Neuron (in vitro differentiated cells): Measurements from ENCODE around the gene GPR84.

Experiments
- H2AFZ ChIP-seq: one replicate; pipeline ENCODE4 v1.6.1; 2013; ENCODE audit warnings: low read depth, mild to moderate bottlenecking, inconsistent platforms, low read length, moderate library complexity
- H3K27me3 ChIP-seq: one replicate; pipeline ENCODE4 v1.6.1; 2013; ENCODE audit warnings: low read length; ENCODE audit not compliant: insufficient read depth
- H3K36me3 ChIP-seq: one replicate; pipeline ENCODE4 v1.6.1; 2013; ENCODE audit warnings: low read length; ENCODE audit not compliant: insufficient read depth
- H3K4me1 ChIP-seq: one replicate; pipeline ENCODE4 v1.6.1; 2013; ENCODE audit warnings: low read length; ENCODE audit not compliant: insufficient read depth
- H3K4me3 ChIP-seq: 2 replicates; pipeline ENCODE4 v1.5.1; 2013; ENCODE audit warnings: mild to moderate bottlenecking, low read length, moderate library complexity
- H3K9me3 ChIP-seq: one replicate; pipeline ENCODE4 v1.6.1; 2013; ENCODE audit warnings: low read length

Gene GPR84

DNA sequence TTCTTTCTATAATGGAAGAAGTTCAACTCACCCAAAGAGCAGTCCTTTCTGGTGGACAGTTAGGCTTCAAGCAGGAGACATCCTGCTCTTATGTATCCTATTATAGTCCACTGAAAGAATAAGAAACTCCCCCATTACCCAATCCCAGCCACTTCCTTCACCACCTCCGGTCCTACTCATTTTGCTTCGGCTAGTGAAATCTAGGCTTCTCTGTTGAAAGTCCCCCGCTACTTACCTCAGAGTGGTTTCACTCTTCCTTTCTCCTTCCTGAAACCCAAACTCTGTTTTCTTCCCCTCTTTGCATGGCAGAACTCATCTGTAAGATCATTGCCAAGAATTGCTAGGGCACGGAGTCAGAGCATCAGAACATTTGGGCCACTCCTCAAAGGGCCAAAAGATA, at the start of gene GPR84:
TSS of gene GPR84 (minus strand) at position 74 of the 400 bp plus-strand sequence. CDS start 635 bp downstream, outside the sequence.
- Histone ChIP-seq H3K9me3 (no peaks in the 10 kb centered on the region), H2AFZ (no peak within 1 kb of the TSS), H3K36me3 (no peaks in the 10 kb centered on the region), H3K27me3 (no peaks in the 10 kb centered on the region), H3K4me3 (no peak within 1 kb of the TSS), H3K4me1 (peaks cover 20% of the 10 kb centered on the region)

DNA sequence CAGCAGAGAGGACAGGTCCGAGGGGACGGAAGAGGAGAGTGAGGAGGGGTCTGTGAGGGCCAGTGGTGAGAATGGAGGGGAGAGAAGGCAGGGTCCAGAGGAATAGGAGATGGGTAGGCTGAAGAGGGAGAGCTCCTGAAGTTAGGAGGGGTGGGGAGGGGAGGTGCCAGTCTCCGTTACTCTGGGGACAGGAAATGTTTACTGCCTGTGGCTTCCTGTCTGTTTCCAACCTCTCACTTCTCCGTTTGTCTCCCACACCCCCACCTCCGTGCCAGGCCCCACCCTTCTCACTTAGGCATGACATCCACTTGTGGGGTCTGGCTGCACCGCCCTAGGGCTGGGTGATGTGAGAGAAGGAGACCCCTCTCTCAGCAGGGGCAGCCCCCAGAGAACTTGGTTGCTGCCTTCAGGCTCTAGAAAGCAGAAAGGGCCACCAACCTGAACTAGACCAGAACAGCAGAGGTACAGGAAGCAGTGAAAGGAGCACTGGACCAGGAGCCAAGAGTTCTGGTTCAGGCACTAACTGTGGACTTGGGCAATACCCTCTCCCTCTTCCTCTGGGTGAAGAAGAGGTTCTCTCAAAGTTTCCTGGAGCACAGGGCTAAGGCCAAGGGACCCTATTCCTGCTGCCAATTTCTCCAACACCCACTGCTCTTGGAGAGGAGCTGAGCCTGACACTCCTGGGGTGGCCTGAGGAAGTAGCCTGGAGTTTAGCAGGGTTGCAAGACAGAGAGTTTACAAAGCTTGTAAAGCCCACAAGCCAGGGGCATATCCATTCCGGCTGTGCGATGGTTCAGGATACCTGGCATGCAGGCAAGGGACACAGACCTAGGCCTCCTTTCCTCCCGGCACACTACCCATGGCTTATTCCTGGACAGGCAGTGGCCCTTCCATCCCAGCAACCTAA, 49.3 kb upstream of the GPR84 start:
- Histone ChIP-seq H3K9me3 (no peaks in the 10 kb centered on the region), H3K4me1 (peaks cover 8% of the 10 kb centered on the region), H3K27me3 (peaks cover 9% of the 10 kb centered on the region), H3K4me3 (no peak overlapping the region), H3K36me3 (no peaks in the 10 kb centered on the region), H2AFZ (no peak overlapping the region)

DNA sequence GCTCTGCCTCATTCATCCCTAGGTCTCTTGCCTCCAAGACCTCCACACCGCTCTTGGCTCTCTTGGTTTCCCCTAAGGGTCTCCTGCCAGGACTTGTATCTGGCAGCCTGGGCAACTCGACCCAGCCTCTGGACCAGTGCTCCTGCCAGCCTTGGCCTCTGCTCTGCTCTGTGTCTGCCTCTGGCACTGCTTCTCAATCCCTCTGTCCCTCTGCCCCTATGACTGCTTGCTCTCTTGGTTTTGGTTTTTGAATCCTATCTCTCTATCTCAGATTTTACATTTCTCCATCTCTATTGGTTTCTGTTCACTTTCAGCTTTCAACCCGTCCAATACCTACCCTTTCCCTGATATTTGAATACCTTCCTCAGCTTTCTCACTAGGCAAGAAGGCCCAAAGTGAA, 48.5 kb upstream of the GPR84 start:
- H3K4me1 ChIP-seq: peaks cover 3% of the 10 kb centered on the region
- no peak overlapping the region for H2AFZ ChIP-seq
- H3K27me3 ChIP-seq: peaks cover 7% of the 10 kb centered on the region
- H3K36me3 ChIP-seq: no peaks in the 10 kb centered on the region
- H3K9me3 ChIP-seq: no peaks in the 10 kb centered on the region
- no peak overlapping the region for H3K4me3 ChIP-seq

- H2AFZ ChIP-seq: no peak overlapping the region
- no peak overlapping the region for H3K4me3 ChIP-seq
- H3K4me1 ChIP-seq: no peaks in the 10 kb centered on the region
- H3K36me3 ChIP-seq: no peaks in the 10 kb centered on the region
- H3K9me3 ChIP-seq: no peaks in the 10 kb centered on the region
- H3K27me3 ChIP-seq: peaks cover 3% of the 10 kb centered on the region
Observed at GRCh38 chr12:54412348-54412747, 48.1 kb upstream of the GPR84 start.

DNA sequence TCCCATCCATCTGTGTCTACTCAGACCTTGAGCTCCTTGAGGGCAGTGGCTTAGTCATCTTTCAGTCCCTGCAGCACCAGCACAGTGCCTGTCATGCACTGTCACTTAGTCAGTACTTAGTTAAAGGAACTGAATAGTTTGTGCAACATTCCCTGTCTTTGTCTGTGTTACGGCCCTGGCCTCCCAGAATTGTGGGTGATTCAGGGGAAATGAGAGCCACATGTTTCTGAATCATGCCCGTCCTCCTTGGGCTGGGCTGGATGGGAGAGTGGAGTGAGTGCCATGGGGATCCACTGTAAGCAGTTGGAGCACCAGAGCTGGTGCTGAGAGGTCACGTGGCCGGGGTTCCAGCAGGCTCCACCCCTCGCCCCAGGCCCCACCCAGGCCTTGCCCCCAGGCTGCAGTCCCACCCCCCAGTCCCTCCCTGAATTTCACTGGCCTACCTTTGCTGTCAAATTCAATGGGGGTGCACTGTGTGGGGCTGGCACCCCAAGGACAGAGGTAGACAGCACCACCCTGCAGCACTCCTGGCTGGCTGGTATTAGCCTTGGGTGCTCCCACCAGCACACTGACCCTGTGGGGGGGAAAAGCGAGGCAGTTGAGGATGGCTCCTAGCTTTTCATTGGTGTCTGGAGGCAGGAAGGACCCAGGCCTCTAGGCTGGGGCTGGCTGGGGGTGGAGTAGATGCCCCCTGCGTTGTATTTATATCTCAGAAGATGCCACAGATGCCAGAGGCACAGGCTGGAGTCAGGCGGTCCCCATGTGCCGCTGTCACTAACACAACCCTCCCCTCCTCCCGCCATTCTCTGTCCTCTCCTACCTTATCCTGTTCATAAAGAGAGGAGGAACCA, 47.3 kb upstream of the GPR84 start:
- Histone ChIP-seq H2AFZ (no peak overlapping the region), H3K4me3 (no peak overlapping the region), H3K4me1 (no peaks in the 10 kb centered on the region), H3K9me3 (no peaks in the 10 kb centered on the region), H3K36me3 (no peaks in the 10 kb centered on the region), H3K27me3 (no peaks in the 10 kb centered on the region)

DNA sequence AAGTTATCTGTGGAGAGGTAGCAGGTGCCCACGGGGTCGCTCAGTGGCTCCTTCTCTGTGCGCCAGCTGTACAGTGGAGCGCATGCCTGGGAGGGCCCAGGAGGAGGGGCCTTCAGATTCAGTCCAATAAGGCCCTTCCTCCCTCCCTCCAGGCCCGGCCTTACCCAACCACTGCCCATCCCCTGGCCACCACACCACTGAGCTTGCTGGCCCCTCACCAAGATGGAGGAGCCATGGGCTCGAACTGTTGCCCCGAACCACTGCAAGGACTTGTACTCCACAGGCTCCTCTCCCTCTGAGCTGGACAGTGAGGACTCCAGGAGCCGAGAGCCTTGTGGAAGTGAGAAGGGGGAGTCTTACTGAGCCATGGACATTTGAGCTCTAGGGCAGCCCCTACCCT, 45.0 kb upstream of the GPR84 start:
- H3K4me1 ChIP-seq: no peaks in the 10 kb centered on the region
- no peaks in the 10 kb centered on the region for H3K36me3 ChIP-seq
- no peaks in the 10 kb centered on the region for H3K9me3 ChIP-seq
- no peaks in the 10 kb centered on the region for H3K27me3 ChIP-seq
- no peak overlapping the region for H2AFZ ChIP-seq
- H3K4me3 ChIP-seq: no peak overlapping the region

- no peaks in the 10 kb centered on the region for H3K36me3 ChIP-seq
- H3K4me1 ChIP-seq: no peaks in the 10 kb centered on the region
- no peaks in the 10 kb centered on the region for H3K27me3 ChIP-seq
- no peak overlapping the region for H3K4me3 ChIP-seq
- no peaks in the 10 kb centered on the region for H3K9me3 ChIP-seq
- no peak overlapping the region for H2AFZ ChIP-seq
Observed at GRCh38 chr12:54407183-54407905, 43.1 kb upstream of the GPR84 start.

DNA sequence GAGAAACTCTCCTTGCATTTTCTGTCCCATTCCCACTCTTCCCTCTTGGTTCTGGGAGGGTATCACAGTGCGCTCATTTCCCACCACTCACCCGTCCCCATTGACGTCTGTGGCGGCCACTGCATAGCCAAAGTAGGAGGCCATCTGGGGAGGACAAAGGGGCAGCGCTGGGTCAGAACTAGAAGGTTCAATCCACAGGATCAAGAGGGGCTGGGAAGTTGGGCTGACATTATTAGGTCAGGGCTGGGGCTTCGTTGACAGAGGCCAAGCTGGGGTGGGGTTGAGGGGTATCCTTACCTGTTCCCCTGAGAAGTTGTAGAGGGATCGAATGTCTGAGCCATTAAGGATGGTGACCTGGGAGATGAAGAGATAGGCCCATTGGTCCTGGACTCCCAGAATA, 41.3 kb upstream of the GPR84 start:
- Histone ChIP-seq H3K4me3 (no peak overlapping the region), H3K4me1 (no peaks in the 10 kb centered on the region), H3K9me3 (no peaks in the 10 kb centered on the region), H2AFZ (no peak overlapping the region), H3K27me3 (no peaks in the 10 kb centered on the region), H3K36me3 (no peaks in the 10 kb centered on the region)

DNA sequence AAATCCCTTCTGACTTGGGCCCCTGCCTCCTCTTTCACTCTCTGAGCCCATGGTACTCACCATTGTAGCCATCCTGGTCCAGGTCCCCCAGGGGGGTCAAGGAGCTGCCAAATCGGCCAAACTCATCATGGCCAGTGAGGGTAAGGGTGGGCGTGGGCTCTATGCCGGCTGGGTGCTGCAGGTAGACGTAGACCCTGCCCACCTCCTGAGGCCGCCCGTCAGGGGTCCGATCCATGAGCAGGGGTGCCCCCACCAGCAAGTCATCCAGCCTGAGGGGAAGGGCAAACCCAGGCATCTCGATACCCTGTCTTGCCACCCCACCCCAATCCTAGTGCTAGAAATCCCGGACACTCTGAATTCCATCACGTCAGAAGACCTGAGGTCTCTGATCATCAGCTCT, 40.8 kb upstream of the GPR84 start:
- H3K36me3 ChIP-seq: no peaks in the 10 kb centered on the region
- no peaks in the 10 kb centered on the region for H3K27me3 ChIP-seq

GRCh38 chr12:54404061-54405004, 40.0 kb upstream of the GPR84 start:
- Histone ChIP-seq H3K4me1 (no peaks in the 10 kb centered on the region), H3K9me3 (no peaks in the 10 kb centered on the region), H3K36me3 (no peaks in the 10 kb centered on the region), H2AFZ (no peak overlapping the region), H3K4me3 (no peak overlapping the region), H3K27me3 (no peaks in the 10 kb centered on the region)

More for the DNA sequence above, 40.8 kb upstream of the GPR84 start:
- Histone ChIP-seq H3K4me3 (no peak overlapping the region), H3K9me3 (no peaks in the 10 kb centered on the region), H2AFZ (no peak overlapping the region), H3K4me1 (no peaks in the 10 kb centered on the region)

DNA sequence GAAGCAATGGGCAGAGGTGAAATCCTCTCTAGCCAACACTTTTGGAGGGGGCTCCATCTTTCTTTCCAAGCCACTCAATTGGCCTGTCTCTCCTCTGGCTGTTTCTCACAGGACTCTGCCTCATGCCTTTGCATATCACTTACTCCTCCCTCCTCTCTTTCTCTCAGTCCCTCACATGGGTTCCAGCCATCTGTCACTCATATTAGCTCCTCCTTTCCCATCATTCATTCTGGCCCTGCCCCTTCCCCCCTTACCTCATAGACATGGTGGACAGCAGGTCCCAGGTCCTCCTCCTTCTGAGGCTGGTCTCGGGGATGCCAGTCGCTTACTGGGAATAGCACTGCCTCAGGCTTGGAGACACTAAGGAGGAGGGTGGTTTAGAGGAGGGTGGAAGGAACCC, 36.8 kb upstream of the GPR84 start:
- H3K27me3 ChIP-seq: no peaks in the 10 kb centered on the region
- no peak overlapping the region for H3K4me3 ChIP-seq
- no peaks in the 10 kb centered on the region for H3K36me3 ChIP-seq
- H3K4me1 ChIP-seq: no peaks in the 10 kb centered on the region
- H3K9me3 ChIP-seq: no peaks in the 10 kb centered on the region
- no peak overlapping the region for H2AFZ ChIP-seq
